ENCODE data around the gene CYGB. TPM values are rescaled to one million over a fixed set of nuclear protein-coding genes. Genes with fewer than 3 reads are reported as not detected.
A peak's percentile ranks its signal among the peaks of the same experiment; 100 is the strongest.

The CYGB gene
- total and polyA plus RNA-seq, 10 of the 15 experiments (the other 5 are each of a cell fraction or from before 2014, with no cell fraction given) = 0.34 TPM; not detected in 9

- TF ChIP-seq, protein P1, sequence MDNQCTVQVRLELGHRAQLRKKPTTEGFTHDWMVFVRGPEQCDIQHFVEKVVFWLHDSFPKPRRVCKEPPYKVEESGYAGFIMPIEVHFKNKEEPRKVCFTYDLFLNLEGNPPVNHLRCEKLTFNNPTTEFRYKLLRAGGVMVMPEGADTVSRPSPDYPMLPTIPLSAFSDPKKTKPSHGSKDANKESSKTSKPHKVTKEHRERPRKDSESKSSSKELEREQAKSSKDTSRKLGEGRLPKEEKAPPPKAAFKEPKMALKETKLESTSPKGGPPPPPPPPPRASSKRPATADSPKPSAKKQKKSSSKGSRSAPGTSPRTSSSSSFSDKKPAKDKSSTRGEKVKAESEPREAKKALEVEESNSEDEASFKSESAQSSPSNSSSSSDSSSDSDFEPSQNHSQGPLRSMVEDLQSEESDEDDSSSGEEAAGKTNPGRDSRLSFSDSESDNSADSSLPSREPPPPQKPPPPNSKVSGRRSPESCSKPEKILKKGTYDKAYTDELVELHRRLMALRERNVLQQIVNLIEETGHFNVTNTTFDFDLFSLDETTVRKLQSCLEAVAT (IDR thresholded peaks at IDR 0.05) = peak; percentile 73; the same call in 1 of the 2 replicates
- TF ChIP-seq HDGF (IDR thresholded peaks at IDR 0.05) = peak; percentile 71; the same call in 1 of the 2 replicates
- TF ChIP-seq CHD1 (IDR thresholded peaks at IDR 0.05; ENCODE audit: low read depth, low read length) = no peak
- TF ChIP-seq, protein P2, sequence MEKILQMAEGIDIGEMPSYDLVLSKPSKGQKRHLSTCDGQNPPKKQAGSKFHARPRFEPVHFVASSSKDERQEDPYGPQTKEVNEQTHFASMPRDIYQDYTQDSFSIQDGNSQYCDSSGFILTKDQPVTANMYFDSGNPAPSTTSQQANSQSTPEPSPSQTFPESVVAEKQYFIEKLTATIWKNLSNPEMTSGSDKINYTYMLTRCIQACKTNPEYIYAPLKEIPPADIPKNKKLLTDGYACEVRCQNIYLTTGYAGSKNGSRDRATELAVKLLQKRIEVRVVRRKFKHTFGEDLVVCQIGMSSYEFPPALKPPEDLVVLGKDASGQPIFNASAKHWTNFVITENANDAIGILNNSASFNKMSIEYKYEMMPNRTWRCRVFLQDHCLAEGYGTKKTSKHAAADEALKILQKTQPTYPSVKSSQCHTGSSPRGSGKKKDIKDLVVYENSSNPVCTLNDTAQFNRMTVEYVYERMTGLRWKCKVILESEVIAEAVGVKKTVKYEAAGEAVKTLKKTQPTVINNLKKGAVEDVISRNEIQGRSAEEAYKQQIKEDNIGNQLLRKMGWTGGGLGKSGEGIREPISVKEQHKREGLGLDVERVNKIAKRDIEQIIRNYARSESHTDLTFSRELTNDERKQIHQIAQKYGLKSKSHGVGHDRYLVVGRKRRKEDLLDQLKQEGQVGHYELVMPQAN (conservative IDR thresholded peaks at IDR 0.05) = no peak
Observed at GRCh38 chr17:76497979-76498875, 39.3 kb downstream of the CYGB start (continued).

DNA sequence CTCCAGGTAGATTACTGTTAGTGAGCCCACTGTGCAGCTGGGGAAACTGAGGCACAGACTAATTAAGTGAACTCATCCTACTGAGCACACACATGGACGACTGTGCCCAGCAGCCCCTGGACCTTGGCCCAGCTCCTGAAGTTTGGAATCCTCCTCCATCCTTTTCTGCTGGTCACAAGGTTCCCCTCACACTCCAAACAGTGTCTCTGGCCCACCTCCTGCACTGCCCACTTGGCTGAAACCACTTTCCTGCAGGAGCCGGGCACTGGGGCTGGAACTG, 39.9 kb downstream of the CYGB start:
- H3K4me1 ChIP-seq (ENCODE audit: control insufficient read depth, insufficient read depth, low read length) = peaks cover 72% of the 10 kb centered on the region
- H3K27me3 ChIP-seq (replicated peaks in 1 of 2; ENCODE audit: control insufficient read depth in 2 of 2, insufficient read depth in 2 of 2, low read length in 1 of 2) = no peaks in the 10 kb centered on the region
- ATAC-seq (no peak), FAIRE-seq (no peak), DNase-seq (ENCODE audit: low read depth, low spot score) (no peak)
- intact Hi-C loops (cut with micrococcal nuclease; ENCODE audit: unreplicated experiment) (no loop called here), in situ Hi-C loops (cut with MboI) (no loop called here)
- peak overlapping the region; percentile 86 for H3K27ac ChIP-seq (ENCODE audit: control insufficient read depth, insufficient read depth)
- peaks cover 67% of the 10 kb centered on the region for H3K79me2 ChIP-seq (ENCODE audit: control insufficient read depth, insufficient read depth, low read length)
- no peaks in the 10 kb centered on the region; a peak in 3 of 4 replicates for H3K36me3 ChIP-seq (ENCODE audit: control insufficient read depth in 2 of 2, insufficient read depth in 2 of 2, low read length in 1 of 2)
- POLR2A ChIA-PET = interaction anchor here (0.6 to 9.0 kb wide), 3 partner anchors 9 to 230 kb away, joined by 3 to 101 read pairs (median 3); no protein-coding TSS in a partner anchor
- peak overlapping the region; percentile 96; the same call in 1 of the 2 replicates for H3K4me3 ChIP-seq
- peak overlapping the region; percentile 88 for H3K4me2 ChIP-seq (ENCODE audit: control insufficient read depth, insufficient read depth)
- H2AFZ ChIP-seq (ENCODE audit: control insufficient read depth, low read depth, low read length) = no peak overlapping the region
- RAD21 ChIA-PET (ENCODE audit: unreplicated experiment) = interaction anchor here (1.9 to 5.4 kb wide), 4 partner anchors 10 to 31 kb away, joined by 4 to 34 read pairs (median 12); partner anchors contain the start of gene AANAT
- no TSS peak for BruUV-seq (replicated peaks)
- CTCF ChIA-PET = interaction anchor here (1.2 to 3.1 kb wide), 5 partner anchors 10 to 88 kb away, joined by 4 to 15 read pairs (median 10); partner anchors contain the start of gene AANAT
- H3K9ac ChIP-seq (ENCODE audit: control insufficient read depth, insufficient read depth, low read length) = peak overlapping the region; percentile 81
- H3K9me3 ChIP-seq (replicated peaks; ENCODE audit: control insufficient read depth, insufficient read depth, low read length) = no peaks in the 10 kb centered on the region
- WGBS (ENCODE audit: insufficient coverage, insufficient replicate concordance, low lambda C conversion rate, missing lambda C conversion rate) = 97% methylated on average over 2 of the region's 2 CpGs
- H4K20me1 ChIP-seq (ENCODE audit: control insufficient read depth, insufficient read depth) = no peaks in the 10 kb centered on the region
- SMC1A ChIA-PET (ENCODE audit: uncharacterized antibody, unreplicated experiment) = interaction anchor here (1.2 to 8.7 kb wide), 3 partner anchors 13 to 30 kb away, joined by 3 to 115 read pairs (median 15); partner anchors contain the start of gene AANAT
- TF ChIP-seq SUZ12 (IDR thresholded peaks at IDR 0.05; ENCODE audit: unreplicated experiment) = no peak
- no peak for TF ChIP-seq NBN (IDR thresholded peaks at IDR 0.05)
- TF ChIP-seq ZBTB4 (CRISPR knock-in tag; IDR thresholded peaks at IDR 0.05) = no peak
- no peak for TF ChIP-seq BRCA1 (IDR thresholded peaks at IDR 0.05; ENCODE audit: low read depth, low read length)
- TF ChIP-seq FOS (IDR thresholded peaks at IDR 0.05; ENCODE audit: borderline replicate concordance, extremely low read depth, insufficient read length) = no peak
- no peak for TF ChIP-seq NR2C2 (IDR thresholded peaks at IDR 0.05; ENCODE audit: borderline replicate concordance, control insufficient read depth, insufficient read length, low read depth)
- TF ChIP-seq BCL11A (IDR thresholded peaks at IDR 0.05; ENCODE audit: low read depth, low read length) = no peak
- no peak for TF ChIP-seq POU2F2 (IDR thresholded peaks at IDR 0.05; ENCODE audit: borderline replicate concordance, low read depth, low read length)
- no peak for TF ChIP-seq SREBF1 (IDR thresholded peaks at IDR 0.05; ENCODE audit: low read length)
- TF ChIP-seq GATAD2B (conservative IDR thresholded peaks at IDR 0.05; ENCODE audit: low read depth) = no peak
- no peak for TF ChIP-seq NR2C1 (IDR thresholded peaks at IDR 0.05)
- TF ChIP-seq EZH2 (IDR thresholded peaks at IDR 0.05; ENCODE audit: borderline replicate concordance, control insufficient read depth, low read depth, low read length) = no peak
